Omental fat pad (tissue), 4 donors: ENCODE measurements around the gene PTS. TPM values are rescaled to one million over a fixed set of nuclear protein-coding genes. Genes with fewer than 3 reads are reported as not detected.

Experiments used
- ATAC-seq: fragments of 150-250 bp; one replicate; pipeline ENCODE4 v1.9.1; 2016; ENCODE audit warnings: mild to moderate bottlenecking, moderate library complexity; ENCODE audit not compliant: low FRiP score
- DNase-seq: peaks from one replicate; pipeline ENCODE4 v3.0.0-alpha.2; 2019; ENCODE audit warnings: low spot score
- total RNA-seq, 4 donors: library from RNA; depleted of rRNA; stranded (reverse); fragments of >200 nt; gene quantifications; one replicate each; pipeline ENCODE4 v1.1.0, GENCODE V29; 2016
- TF ChIP-seq, protein P1 (sequence below), 3 donors: fragments of 450-650 bp; IDR thresholded peaks; one replicate each; pipeline ENCODE4 v1.5.1; 2016 to 2017; ENCODE audit warnings: antibody characterized with exemption in 3 of 3, mild to moderate bottlenecking in 3 of 3, moderate library complexity in 2 of 3

PTS gene
- total RNA-seq, 4 donors from 2014 or later = 25.8 to 38.0 (median 34.4) TPM

DNA sequence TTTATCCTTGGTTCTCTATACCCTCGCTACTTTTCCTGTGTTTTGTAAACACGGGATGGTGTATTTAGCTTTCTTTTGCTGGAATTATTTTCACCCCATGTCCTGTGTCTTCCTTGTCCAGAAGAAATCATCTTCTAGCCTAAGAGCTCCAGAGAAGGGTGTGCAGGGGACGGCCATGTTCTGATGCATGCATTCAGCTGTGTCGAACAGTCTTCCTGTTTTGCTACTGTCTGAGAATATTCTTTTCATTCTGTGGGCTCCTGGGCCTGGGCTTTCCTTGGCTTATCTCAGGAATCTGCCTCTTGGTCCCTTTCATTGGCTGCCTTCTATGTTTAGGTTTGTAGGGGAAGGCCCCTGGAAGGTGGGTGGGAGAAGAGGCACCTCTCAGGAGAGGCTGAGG lies 45.0 kb downstream of the PTS start:
- ATAC-seq (no peak), DNase-seq (no peak)
- TF ChIP-seq, protein P1, sequence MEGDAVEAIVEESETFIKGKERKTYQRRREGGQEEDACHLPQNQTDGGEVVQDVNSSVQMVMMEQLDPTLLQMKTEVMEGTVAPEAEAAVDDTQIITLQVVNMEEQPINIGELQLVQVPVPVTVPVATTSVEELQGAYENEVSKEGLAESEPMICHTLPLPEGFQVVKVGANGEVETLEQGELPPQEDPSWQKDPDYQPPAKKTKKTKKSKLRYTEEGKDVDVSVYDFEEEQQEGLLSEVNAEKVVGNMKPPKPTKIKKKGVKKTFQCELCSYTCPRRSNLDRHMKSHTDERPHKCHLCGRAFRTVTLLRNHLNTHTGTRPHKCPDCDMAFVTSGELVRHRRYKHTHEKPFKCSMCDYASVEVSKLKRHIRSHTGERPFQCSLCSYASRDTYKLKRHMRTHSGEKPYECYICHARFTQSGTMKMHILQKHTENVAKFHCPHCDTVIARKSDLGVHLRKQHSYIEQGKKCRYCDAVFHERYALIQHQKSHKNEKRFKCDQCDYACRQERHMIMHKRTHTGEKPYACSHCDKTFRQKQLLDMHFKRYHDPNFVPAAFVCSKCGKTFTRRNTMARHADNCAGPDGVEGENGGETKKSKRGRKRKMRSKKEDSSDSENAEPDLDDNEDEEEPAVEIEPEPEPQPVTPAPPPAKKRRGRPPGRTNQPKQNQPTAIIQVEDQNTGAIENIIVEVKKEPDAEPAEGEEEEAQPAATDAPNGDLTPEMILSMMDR (IDR thresholded peaks at IDR 0.05) = no peak

DNA sequence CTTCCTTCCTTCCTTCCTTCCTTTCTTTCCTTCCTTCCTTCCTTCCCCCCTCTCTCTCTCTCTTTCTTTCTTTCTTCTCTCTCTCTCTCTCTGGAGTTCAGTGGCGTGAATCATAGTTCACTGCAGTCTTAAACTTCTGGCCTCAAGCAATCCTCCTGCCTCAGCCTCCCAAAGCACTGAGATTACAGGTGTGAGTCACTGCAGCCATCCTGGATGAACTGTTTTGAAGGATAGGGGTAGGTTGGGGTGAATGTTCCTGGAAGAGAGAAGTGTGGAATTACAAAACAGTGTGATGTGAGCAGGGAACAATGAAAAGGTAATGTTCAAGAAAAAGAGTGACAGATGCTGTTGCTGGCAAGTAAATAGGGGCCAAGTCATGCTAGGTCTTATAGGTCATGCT lies 46.8 kb downstream of the PTS start:
- DNase-seq (no peak), ATAC-seq (no peak)
- TF ChIP-seq, protein P1 (IDR thresholded peaks at IDR 0.05) = no peak

DNA sequence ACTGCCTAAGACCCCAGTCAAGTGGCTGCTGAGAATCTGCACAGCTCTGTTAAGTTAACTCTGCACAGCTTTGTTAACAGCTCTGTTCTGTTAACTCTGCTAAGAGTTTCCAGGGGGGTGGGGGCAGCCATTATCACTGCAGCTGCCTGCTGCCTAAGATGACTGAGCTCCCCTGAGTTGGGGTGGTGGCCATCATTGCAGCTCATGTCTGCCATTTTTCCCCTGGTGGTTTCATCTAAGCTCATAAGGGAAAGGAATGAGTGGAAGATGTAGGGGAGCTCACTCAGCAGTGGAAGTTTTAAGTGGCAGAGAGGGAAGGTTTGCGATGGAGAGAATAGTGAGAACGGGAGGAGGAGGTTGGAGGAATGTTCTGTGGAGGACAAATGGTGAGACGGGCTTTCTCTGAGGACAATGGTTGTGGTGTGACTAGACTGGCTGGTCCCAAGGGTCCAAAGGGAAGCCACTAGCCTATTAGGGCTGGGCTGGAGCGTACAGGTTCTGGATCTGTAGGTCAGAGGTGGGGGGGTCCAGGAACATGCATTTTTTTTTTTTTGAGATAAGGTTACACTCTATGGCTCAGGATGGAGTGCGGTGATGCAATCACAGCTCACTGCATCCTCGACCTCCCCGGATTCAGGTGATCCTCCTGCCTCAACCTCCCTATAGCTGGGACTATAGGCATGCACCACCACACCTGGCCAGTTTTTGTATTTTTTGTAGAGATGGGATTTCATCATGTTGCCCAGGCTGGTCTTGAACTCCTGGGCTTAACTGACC lies 48.0 kb downstream of the PTS start:
- ATAC-seq (no peak), DNase-seq (no peak)
- TF ChIP-seq, protein P1 (IDR thresholded peaks at IDR 0.05) = no peak

DNA sequence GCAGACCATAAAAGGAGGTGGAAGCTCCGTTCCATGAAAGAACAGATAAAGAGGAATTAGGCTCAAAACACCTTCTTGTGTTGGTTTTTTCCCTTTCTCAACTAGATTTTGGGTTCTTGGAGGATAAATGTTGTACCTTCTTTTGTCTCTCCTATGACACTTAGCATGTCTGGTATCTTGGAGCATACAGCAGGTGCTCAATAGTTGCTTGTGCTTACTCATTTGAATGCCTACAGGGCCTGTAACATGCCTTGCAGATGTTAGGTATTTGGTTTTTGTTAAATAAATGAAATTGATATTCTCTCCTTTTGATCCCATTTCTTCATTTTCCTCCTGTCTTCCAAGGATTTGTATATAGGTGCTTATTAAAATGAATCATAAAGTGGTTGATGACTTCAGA lies 50.8 kb downstream of the PTS start:
- ATAC-seq (no peak), DNase-seq (no peak)
- TF ChIP-seq, protein P1 (IDR thresholded peaks at IDR 0.05) = no peak

DNA sequence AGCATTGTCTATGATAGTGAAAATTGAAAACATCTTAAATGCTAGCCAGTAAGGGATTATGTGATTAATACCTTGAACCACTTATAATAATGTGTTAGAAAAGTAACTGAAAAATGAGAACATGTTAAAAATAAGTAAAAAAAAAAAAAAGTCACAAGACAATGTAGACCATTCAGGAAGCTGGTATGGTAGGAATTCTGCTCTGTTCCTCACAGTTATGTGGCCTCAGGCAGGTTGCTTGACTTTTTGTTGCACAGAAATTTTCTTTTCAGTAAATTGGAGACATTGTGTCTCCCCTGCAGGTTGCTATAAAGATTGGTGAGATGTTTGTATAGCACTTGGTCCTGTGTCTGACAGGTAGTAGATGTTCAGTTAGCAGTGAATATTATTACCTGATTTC lies 51.7 kb downstream of the PTS start:
- TF ChIP-seq, protein P1 (IDR thresholded peaks at IDR 0.05) = no peak
- DNase-seq (no peak), ATAC-seq (no peak)

DNA sequence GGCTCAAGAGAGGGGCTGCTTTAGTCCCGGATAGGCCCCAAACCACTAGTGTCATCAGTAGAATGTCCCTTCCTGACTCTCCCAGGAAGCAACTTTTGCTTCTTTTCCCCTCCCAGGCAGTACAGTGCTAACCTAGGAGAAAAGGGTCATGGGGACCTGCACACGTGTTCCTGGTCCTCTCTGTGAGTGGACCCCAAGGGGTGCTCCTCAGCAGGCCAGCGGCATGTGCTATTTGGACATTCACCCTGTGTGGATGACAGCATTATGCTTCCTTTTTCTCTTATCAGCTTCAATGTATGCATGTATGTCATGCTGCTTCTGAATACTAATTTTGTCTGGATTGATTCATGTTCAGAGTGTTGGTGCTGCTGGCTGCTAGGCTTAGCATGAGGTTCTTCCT lies 52.6 kb downstream of the PTS start:
- ATAC-seq (no peak), DNase-seq (no peak)
- TF ChIP-seq, protein P1 (IDR thresholded peaks at IDR 0.05) = no peak

DNA sequence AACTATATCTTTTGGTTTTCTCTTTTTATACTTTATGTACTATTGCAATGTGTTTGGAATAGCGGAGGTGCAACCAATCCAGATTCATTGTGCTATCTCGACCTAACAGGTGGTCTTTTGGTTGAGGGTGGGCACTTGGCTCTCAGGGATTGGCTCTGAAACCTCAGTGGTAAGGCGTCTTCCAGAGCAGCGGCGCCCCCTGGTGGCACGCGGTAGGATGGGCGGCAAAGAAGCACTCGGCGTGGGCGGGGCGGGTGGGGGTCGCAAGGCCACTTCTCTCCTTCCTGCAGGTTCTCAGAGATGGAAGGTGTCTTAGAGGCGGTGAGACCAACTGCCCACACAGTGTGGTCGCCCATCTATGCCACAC lies 53.7 kb downstream of the PTS start:
- TF ChIP-seq, protein P1 (IDR thresholded peaks at IDR 0.05) = no peak
- DNase-seq = peak; percentile 77

More for the DNA sequence above, 53.7 kb downstream of the PTS start:
- peak; percentile 52 for ATAC-seq
